HG03175 (cell line): ENCODE results near the gene PXYLP1.
"Not testable (repeated sequence)": the region's sequence is repeated elsewhere in the genome, so short reads cannot be mapped to it uniquely, and the experiment has no call there.

Source experiments
- ATAC-seq: cut with Tn5 transposase; IDR thresholded peaks from one replicate; pipeline ENCODE4 v1.9.1; 2021; ENCODE audit warnings: mild to moderate bottlenecking, moderate library complexity; ENCODE audit not compliant: unreplicated experiment

PXYLP1 gene

GRCh38 chr3:141291559-141292355 is 60.1 kb downstream of the PXYLP1 start:
- ATAC-seq = no peak

- ATAC-seq = no peak
Observed at GRCh38 chr3:141292356-141293058, 60.9 kb downstream of the PXYLP1 start.

GRCh38 chr3:141294301-141294700 is 62.7 kb downstream of the PXYLP1 start:
- ATAC-seq = no peak

GRCh38 chr3:141294848-141295247 is 63.2 kb downstream of the PXYLP1 start:
- ATAC-seq = no peak

- not testable (repeated sequence) for ATAC-seq
Observed at GRCh38 chr3:141300426-141300825, 68.8 kb downstream of the PXYLP1 start.

- ATAC-seq = no peak
Observed at GRCh38 chr3:141302364-141303141, 70.9 kb downstream of the PXYLP1 start.

- ATAC-seq = peak; percentile 76
Observed at GRCh38 chr3:141303481-141304223, 72.0 kb downstream of the PXYLP1 start.

- ATAC-seq = no peak
Observed at GRCh38 chr3:141305436-141305835, 73.8 kb downstream of the PXYLP1 start.

- no peak for ATAC-seq
Observed at GRCh38 chr3:141306276-141306675, 74.7 kb downstream of the PXYLP1 start.

GRCh38 chr3:141306922-141307321 is 75.3 kb downstream of the PXYLP1 start:
- ATAC-seq = no peak

GRCh38 chr3:141307351-141308059 is 75.9 kb downstream of the PXYLP1 start:
- ATAC-seq = no peak

- no peak for ATAC-seq
Observed at GRCh38 chr3:141308588-141309218, 77.1 kb downstream of the PXYLP1 start.

- ATAC-seq = no peak
Observed at GRCh38 chr3:141311170-141311495, 79.5 kb downstream of the PXYLP1 start.

- peak; percentile 100 for ATAC-seq
Observed at GRCh38 chr3:141311496-141312353, 80.1 kb downstream of the PXYLP1 start.

- ATAC-seq = no peak
Observed at GRCh38 chr3:141312354-141313092, 80.9 kb downstream of the PXYLP1 start.

- ATAC-seq = no peak
Observed at GRCh38 chr3:141313093-141313683, 81.6 kb downstream of the PXYLP1 start.

GRCh38 chr3:141314415-141314814 is 82.8 kb downstream of the PXYLP1 start:
- ATAC-seq = not testable (repeated sequence)

- ATAC-seq = no peak
Observed at GRCh38 chr3:141316851-141317250, 85.2 kb downstream of the PXYLP1 start.
